Mucosa of rectum (tissue), 2 donors: ENCODE measurements around the gene FGF4.

Experiments used
- H3K27ac ChIP-seq, 2 donors: one replicate each; pipeline ENCODE4 v1.7.0; 2013; ENCODE audit warnings: inconsistent platforms in 2 of 2, low read depth in 2 of 2, low read length in 2 of 2
- H3K27me3 ChIP-seq, 2 donors: one replicate each; pipeline ENCODE4 v1.7.0; 2013; ENCODE audit warnings: low read length in 2 of 2; ENCODE audit not compliant: control insufficient read depth in 2 of 2, insufficient read depth in 2 of 2
- H3K36me3 ChIP-seq, 2 donors: one replicate each; pipeline ENCODE4 v1.7.0; 2013; ENCODE audit warnings: low read length in 2 of 2; ENCODE audit not compliant: control insufficient read depth in 2 of 2, insufficient read depth in 2 of 2
- H3K4me1 ChIP-seq, 2 donors: one replicate each; pipeline ENCODE4 v1.7.0; 2013; ENCODE audit warnings: low read length in 2 of 2, mild to moderate bottlenecking in 1 of 2; ENCODE audit not compliant: control insufficient read depth in 2 of 2, insufficient read depth in 2 of 2
- H3K4me3 ChIP-seq, 2 donors: one replicate each; pipeline ENCODE4 v1.7.0; 2013; ENCODE audit warnings: low read length in 2 of 2
- H3K9ac ChIP-seq, 2 donors: one replicate each; pipeline ENCODE4 v1.7.0; 2013; ENCODE audit warnings: low read length in 2 of 2, low read depth in 1 of 2, mild to moderate bottlenecking in 1 of 2
- H3K9me3 ChIP-seq, 2 donors: one replicate each; pipeline ENCODE4 v1.7.0; 2013; ENCODE audit warnings: low read length in 2 of 2; ENCODE audit not compliant: control insufficient read depth in 2 of 2
- donor health status: healthy.
- donor health status: Normal muscosa, but diverticular disease.

Gene FGF4

DNA sequence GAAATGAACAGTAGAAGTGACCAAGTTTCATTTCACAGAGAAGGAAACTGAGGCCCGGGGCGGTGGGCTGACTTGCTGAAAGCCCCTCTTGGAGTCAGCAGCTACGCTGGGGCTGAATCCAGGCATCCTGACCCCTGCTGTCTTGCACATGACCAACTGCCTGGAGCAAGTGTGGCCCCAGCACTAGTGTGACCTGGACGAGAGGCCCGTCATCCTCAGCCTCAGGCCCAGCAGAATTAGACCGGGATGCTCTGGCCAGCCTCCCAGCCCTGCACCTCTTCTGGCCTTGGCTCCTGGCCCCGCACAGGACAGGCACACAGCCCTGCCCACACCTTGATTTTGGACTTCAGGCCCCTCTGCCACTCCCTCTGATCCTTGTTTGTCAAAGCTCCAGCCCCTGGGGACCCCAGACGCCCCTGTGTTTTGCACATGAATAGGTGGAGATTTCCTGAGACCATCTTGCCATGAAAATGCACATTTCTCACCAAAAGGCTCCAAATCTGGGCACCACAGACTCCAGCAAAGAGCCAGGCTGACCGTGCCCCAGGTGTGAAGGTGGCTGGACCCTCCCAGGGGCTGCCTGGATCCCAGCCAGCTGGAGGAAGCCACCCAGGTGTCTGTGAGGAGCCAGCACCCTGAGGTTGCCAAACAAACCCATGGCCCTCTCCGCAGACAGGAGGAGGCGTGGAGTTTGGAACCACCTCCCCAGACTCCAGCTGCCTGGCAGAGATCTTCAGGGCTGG lies 24.9 kb downstream of the FGF4 start:
- no peaks in the 10 kb centered on the region for H3K36me3 ChIP-seq
- no peak overlapping the region for H3K4me3 ChIP-seq
- H3K4me1 ChIP-seq = no peaks in the 10 kb centered on the region

DNA sequence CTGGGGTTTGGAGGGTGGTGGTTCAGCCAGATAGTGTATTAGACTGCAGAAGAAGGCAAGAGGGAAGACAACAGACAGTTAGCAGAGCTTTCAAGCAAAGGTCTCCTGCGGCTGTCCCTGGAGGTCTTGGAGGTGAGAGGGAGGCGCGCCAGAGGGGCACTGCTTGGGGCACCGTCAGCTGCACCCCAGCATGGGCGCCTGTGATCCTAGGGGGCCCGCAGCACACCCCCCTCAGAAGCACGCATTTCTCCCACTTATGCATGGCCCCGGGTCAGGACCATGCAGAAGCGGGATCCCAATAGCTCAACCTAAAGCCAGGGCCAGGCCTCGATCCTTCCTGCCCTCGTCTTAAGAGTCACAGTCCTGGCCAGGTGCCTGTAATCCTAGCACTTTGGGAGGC lies 26.5 kb downstream of the FGF4 start:
- H3K36me3 ChIP-seq = no peaks in the 10 kb centered on the region
- H3K9me3 ChIP-seq = no peaks in the 10 kb centered on the region
- no peak overlapping the region for H3K27ac ChIP-seq
- no peaks in the 10 kb centered on the region for H3K4me1 ChIP-seq
- no peak overlapping the region for H3K9ac ChIP-seq
- no peak overlapping the region for H3K4me3 ChIP-seq
- no peaks in the 10 kb centered on the region for H3K27me3 ChIP-seq

More for the DNA sequence above, 24.9 kb downstream of the FGF4 start:
- H3K9me3 ChIP-seq = no peaks in the 10 kb centered on the region
- H3K27ac ChIP-seq = no peak overlapping the region
- no peak overlapping the region for H3K9ac ChIP-seq
- H3K27me3 ChIP-seq = no peaks in the 10 kb centered on the region

DNA sequence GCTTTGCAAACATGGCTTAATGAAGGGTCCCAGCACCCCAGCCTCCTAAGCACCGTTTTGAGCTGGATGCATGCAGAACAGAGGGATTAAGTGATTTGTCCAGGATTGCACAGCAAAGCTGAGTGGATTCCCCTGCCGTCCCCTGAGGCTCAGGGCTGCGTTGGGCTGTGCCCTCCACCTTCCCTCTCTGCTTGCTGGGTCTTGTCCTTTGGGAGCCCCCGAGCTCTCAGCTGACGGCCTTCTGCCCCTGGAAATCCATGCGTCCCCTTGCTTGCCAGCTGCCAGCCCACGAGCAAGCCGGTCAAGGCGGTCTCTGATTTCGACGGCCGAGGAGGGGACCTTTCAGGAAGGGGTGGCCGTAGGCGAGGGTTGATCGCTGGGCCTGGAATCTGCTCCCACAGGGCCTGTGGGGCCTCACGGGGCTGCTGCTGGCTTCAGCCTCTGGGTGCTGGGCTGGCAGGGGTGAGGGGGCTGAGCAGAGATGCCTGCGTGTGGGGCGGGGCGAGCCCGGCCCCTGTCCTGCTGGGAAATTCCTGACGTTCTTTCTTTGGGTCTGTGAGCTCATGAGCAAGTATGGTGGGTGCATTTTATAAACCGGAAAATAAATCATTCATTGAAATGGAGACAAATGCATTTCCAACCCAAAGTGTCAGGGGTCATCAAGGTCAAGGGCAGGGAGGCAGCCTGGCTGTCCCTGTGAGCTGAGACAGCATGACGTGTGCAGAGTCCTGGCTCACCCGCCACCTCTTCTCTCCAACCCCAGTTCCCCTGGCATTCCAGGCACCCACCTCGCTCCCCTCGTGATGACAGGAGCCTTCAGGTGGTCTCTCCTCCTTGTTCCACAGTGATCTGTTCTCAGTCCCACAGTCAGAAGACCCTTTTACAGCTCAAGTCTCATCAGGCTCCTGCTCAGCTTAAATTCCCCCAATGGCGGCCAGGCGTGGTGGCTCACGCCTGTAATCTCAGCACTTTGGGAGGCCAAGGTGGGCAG lies 28.1 kb downstream of the FGF4 start:
- Histone ChIP-seq H3K27me3 (no peaks in the 10 kb centered on the region), H3K27ac (no peak overlapping the region), H3K36me3 (no peaks in the 10 kb centered on the region), H3K9me3 (no peaks in the 10 kb centered on the region), H3K4me3 (no peak overlapping the region), H3K4me1 (no peaks in the 10 kb centered on the region), H3K9ac (no peak overlapping the region)

DNA sequence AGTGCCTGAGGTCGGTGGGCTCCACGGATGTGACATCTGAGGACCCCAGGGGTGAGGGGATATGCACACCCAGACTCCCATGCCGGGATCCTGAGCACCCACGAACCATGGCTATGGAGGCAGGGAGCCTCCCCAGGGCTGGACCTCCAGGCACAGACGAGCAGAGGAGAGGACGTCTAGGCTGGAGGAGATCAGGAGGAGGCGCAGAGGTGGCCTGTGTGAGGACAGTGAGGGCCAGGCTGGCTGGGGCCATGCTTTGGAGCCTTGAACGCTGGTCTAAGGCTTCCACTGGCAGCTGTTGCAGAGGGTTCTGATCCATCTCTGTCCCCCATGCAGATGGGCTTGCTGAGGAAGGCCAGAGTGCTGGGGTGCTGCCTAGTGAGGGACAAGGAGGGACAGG lies 29.0 kb downstream of the FGF4 start:
- no peaks in the 10 kb centered on the region for H3K27me3 ChIP-seq
- H3K4me1 ChIP-seq = no peaks in the 10 kb centered on the region
- no peak overlapping the region for H3K9ac ChIP-seq
- no peak overlapping the region for H3K4me3 ChIP-seq
- H3K27ac ChIP-seq = no peak overlapping the region
- no peaks in the 10 kb centered on the region for H3K36me3 ChIP-seq
- H3K9me3 ChIP-seq = no peaks in the 10 kb centered on the region

DNA sequence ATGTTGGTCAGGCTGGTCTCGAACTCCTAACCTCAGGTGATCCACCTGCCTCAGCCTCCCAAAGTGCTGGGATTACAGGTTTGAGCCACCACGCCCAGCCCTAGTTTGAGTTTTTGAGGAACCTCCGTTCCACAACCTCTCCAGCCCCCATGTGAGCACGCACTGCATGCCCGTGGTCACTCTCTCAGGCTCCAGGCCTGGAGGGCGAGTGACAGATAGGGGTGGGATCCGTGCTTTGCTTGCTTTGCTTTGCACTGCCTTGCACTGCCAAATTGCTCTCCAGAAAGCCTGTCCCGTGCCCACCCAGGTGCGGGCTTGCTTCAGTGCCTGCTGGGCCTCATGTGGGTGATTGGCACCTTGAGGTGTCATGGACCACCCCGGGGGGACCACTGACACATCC lies 29.9 kb downstream of the FGF4 start:
- Histone ChIP-seq H3K4me1 (no peaks in the 10 kb centered on the region), H3K36me3 (no peaks in the 10 kb centered on the region), H3K27ac (no peak overlapping the region), H3K9me3 (no peaks in the 10 kb centered on the region), H3K4me3 (no peak overlapping the region), H3K9ac (no peak overlapping the region), H3K27me3 (no peaks in the 10 kb centered on the region)

DNA sequence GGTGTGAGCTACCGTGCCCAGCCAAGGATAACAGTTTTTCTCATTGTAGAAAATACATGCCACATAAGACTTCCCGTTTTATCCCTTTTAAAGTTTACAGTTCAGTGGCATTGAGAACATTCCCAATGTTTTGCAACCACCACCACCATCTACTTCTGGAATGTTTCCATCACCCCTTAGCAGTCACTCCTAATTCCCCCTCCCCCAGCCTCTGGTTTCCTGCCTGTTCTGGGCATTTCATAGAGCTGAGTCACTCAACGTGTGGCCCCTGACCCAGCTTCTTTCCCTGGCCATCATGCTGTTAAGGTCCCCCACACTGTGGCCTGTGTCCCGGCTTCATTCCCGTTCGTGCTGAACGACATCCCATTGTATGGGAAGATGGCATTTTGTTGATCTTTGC lies 30.7 kb downstream of the FGF4 start:
- Histone ChIP-seq H3K4me3 (no peak overlapping the region), H3K36me3 (no peaks in the 10 kb centered on the region), H3K9ac (no peak overlapping the region), H3K27me3 (no peaks in the 10 kb centered on the region), H3K9me3 (no peaks in the 10 kb centered on the region), H3K27ac (no peak overlapping the region), H3K4me1 (no peaks in the 10 kb centered on the region)

DNA sequence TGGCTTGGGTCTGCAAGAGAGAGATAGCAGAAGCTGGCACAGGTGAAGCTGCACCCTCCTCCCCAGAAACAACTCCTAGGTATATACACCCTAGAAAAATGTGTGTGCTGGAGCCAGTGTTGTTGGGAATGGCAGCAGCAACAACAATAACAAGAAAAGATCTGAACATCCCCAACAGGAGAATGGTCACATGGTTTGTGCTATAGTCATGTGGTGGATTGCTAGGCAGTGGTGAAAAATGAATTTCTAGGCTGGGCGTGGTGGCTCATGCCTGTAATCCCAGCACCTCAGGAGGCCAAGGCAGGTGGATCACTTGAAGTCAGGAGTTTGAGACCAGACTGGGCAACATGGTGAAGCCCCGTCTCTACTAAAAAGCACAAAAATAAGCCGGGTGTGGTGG lies 40.3 kb downstream of the FGF4 start:
- H3K36me3 ChIP-seq = no peaks in the 10 kb centered on the region

DNA sequence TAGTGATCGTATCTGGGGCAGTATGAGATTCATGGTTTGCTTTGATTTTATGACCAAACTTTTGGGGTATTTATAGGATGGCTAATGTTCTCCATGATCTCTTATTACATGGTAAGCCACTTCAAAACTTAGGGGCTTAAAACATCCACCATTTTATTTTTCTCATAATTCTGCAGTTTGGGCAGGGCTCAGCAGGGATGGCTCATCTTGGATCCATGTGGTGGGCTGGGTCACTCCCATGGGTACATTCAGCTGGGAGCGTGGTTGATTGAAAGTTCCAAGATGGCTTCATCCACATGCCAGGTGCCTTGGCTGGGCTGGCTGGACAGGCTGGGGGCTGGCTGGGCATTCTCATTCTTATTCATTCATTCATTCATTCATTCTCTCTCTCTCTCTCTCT lies 40.8 kb downstream of the FGF4 start:
- Histone ChIP-seq H3K4me3 (no peak overlapping the region), H3K9ac (no peak overlapping the region), H3K4me1 (no peaks in the 10 kb centered on the region), H3K9me3 (no peaks in the 10 kb centered on the region), H3K36me3 (no peaks in the 10 kb centered on the region), H3K27me3 (peaks cover 0 to 4% of the 10 kb centered on the region in 2 donors), H3K27ac (no peak overlapping the region)

More for the DNA sequence above, 40.3 kb downstream of the FGF4 start:
- no peaks in the 10 kb centered on the region for H3K4me1 ChIP-seq
- H3K4me3 ChIP-seq = no peak overlapping the region
- H3K9ac ChIP-seq = no peak overlapping the region
- no peak overlapping the region for H3K27ac ChIP-seq
- peaks cover 0 to 4% of the 10 kb centered on the region in 2 donors for H3K27me3 ChIP-seq
- H3K9me3 ChIP-seq = no peaks in the 10 kb centered on the region

DNA sequence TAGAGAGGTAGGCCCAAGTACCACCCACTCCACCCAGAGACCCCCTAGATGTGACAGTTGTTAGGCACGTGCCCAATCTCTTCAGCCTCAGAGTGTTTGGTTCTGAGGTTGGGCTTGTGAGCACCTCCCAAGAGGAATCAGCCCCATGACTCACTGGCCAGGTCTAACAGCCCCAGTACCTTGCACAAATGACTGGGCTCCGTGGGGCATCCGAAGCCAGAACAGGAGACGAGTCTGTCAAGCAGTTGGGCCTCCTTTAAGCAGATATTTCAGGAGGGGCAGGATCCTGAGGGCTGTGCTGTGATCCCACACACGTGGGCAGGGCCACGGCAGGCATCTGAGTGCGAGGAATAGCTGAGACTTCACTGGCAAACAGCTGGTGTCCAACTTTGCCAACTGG lies 42.2 kb downstream of the FGF4 start:
- Histone ChIP-seq H3K27me3 (peaks cover 0 to 7% of the 10 kb centered on the region in 2 donors), H3K9me3 (no peaks in the 10 kb centered on the region), H3K27ac (no peak overlapping the region)

DNA sequence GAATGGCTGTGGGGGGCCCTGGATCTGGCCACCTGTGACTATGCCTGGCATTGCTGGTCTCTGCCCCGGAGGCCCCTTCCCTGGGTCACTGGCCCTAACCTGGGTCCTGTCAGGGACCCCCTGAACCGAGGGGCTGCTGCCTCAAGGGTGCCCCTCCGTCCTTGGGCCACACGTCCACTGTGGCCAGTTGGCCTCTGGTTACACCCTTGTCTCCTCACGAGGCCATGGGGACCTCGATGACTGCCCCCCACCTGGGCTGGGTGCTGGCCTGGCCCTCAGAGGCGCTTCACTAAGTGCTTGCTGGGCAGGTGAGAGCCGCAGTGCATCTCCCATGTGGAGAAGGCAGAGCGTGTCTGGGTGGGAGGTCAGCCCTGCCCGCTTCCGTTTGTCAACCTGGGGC lies 44.0 kb downstream of the FGF4 start:
- H3K27ac ChIP-seq = no peak overlapping the region
- H3K4me1 ChIP-seq = no peaks in the 10 kb centered on the region
- no peak overlapping the region for H3K4me3 ChIP-seq
- no peaks in the 10 kb centered on the region for H3K36me3 ChIP-seq
- no peaks in the 10 kb centered on the region for H3K9me3 ChIP-seq
- no peak overlapping the region for H3K9ac ChIP-seq
- H3K27me3 ChIP-seq = peaks cover 7 to 8% of the 10 kb centered on the region in 2 donors

More for the DNA sequence above, 42.2 kb downstream of the FGF4 start:
- no peaks in the 10 kb centered on the region for H3K36me3 ChIP-seq
- no peak overlapping the region for H3K9ac ChIP-seq
- no peaks in the 10 kb centered on the region for H3K4me1 ChIP-seq
- H3K4me3 ChIP-seq = no peak overlapping the region
